GM18909 (cell line): ENCODE data around the gene ROCK1.

Experiments
- ATAC-seq: cut with Tn5 transposase; IDR thresholded peaks from one replicate; pipeline ENCODE4 v1.9.1; 2021; ENCODE audit warnings: mild to moderate bottlenecking; ENCODE audit not compliant: unreplicated experiment, poor library complexity

Gene ROCK1

DNA sequence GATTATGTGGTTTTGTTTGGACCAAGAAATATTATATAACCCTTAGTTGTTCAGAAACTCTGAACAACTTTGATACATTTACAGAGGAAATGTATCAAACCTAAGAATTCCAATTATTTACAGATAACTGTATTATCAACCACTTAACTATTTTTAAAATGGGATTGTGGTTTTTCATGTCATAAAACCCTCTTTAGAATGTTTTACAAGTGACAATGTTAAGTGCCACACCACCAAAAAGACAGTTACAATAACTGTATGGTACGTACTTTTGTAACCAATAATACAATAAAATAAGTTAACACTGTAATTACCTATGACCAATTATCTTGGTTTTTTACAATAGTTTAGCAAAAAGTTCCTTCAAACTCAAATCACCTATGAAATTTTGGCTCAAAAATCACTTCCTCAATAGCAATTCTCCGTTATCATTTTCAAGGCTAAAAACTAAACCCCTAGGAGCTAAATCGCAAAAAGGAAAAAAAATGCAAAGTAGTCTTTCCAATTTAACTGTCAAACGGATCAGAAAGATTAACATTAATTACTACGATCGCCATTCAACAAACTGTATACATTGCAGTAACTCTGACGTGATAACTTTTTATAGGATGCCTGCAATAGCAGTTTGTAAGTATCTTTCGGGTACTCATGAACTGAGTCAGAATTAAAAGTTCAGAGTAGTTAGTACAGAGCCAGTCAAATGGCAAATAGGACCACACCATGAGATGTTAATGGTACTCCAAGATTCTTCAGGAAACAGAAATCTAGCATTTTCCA lies 1.5 kb downstream of the ROCK1 start:
- ATAC-seq = no peak

- ATAC-seq = no peak
Observed at GRCh38 chr18:21105936-21106335, 5.7 kb downstream of the ROCK1 start.

GRCh38 chr18:21101172-21101571 lies 10.4 kb downstream of the ROCK1 start:
- no peak for ATAC-seq

- ATAC-seq = no peak
Observed at GRCh38 chr18:21100678-21101077, 10.9 kb downstream of the ROCK1 start.

DNA sequence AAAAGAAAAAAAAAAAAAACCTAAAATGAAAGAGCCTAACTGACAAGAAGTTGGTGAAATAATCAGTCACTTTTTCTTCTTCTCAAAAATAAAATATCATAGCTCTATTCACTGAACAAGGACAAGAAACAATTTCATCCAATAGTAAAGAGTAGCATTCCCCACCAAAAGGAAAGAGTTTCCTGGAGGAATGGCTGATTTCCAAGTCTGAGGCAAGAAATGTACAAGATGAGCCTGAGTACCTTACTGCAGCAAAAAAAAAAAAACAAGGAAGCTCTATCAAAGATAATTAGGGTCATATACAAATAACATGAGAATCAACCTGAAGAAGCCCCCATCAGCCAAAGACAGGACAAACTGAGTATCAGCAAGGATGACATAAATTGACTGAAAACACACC lies 11.5 kb downstream of the ROCK1 start:
- ATAC-seq = no peak

DNA sequence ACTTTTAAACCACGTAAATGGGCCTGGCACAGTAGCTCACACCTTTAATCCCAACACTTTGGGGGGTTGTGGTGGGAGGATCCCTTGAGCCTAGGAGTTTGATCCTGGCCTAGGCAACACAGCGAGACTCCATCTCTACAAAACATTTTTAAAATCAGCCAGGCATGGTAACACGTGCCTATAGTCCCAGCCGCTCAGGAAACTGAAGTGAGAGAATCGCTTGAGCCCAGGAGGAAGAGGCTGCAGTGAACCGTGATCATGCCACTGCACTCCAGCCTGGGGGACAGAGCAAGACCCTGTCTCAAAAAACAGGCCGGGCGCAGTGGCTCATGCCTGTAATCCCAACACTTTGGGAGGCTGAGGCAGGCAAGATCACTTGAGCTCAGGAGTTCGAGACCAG lies 12.2 kb downstream of the ROCK1 start:
- ATAC-seq = peak; percentile 88

GRCh38 chr18:21096760-21097159 lies 14.9 kb downstream of the ROCK1 start:
- ATAC-seq = no peak

GRCh38 chr18:21093133-21093532 lies 18.5 kb downstream of the ROCK1 start:
- ATAC-seq = no peak

DNA sequence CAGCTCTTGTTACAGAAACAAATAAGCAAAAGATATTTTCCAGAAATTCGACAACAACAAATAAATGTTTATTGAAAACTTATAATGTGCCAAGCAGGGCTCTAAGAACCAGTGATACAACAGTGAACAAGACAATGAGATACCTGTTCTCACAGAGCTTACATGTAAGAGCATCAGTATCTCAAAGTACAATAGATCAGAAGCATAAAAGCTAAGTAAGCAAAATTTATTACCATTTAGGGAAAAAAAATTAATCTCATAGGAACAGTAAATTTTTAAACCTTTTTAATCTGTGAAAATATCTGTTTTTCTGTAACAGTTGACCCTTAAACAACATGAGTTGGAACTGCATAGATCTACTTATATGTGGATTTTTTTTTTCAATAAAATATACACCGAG lies 20.9 kb downstream of the ROCK1 start:
- no peak for ATAC-seq

DNA sequence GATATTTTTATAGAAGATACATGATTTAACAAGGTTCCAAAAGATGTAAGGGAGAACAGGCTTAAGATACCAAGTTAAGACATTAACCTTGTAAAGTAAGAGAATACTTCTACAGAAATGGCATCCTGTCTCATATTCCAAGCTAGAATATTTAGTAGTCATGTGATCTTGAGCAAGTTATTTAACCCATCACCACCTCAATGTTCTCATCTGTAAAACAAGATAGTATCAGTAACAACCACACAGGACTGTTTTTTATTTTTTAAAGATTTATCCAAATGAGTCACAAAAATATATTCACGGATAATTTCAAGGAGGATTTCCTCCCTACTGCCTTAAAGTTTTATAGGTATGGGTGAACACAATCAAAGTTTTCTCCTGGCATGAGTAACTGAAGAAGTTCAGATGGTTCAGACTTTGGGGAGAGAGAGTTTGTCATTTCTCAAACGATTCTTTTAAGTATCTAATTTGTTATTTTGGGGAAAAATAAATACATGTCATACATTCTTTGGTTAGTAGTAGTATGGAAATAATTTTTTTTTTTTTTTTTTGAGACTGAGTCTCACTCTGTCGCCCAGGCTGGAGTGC lies 25.9 kb downstream of the ROCK1 start:
- ATAC-seq = no peak

DNA sequence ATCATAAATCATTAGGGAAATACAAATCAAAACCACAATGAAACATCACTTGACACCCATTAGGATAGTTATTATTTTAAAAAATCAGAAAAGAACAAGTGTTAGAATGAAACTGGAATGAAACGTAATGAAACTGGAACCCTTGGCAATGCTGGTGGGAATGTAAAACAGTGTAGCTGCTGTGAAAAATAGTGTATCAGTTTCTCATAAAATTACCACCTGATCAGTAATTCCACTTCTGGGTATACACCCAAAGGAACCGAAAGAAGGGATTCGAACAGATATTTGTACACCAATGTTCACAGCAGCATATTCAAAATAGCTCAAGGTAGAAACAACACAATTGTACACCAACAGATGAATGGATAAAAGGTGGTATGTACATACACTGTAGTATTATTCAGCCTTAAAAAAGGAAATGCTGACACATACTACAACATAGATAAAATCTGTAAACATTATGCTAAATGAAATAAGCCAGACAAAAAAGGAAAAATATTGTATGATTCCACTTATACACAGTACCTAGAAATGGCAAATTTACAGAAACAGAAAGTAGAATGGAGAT lies 27.0 kb downstream of the ROCK1 start:
- ATAC-seq = no peak

DNA sequence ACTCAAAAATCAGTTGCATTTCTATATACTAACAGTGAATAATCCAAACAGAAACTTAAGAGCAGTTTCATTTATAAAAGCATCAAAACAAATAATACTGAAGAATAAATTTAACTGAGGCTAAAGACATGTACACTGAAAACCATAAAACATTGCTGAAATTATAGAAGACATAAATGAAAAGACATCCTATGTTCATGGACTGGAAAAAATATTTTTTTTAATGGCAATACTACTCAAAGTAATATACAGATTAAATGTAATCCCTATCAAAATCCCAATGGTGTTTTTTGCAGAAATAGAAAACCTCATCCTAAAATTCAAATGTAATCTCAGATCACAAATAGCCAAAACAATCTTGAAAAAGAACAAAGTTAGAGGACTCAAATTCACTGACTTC lies 28.6 kb downstream of the ROCK1 start:
- no peak for ATAC-seq

DNA sequence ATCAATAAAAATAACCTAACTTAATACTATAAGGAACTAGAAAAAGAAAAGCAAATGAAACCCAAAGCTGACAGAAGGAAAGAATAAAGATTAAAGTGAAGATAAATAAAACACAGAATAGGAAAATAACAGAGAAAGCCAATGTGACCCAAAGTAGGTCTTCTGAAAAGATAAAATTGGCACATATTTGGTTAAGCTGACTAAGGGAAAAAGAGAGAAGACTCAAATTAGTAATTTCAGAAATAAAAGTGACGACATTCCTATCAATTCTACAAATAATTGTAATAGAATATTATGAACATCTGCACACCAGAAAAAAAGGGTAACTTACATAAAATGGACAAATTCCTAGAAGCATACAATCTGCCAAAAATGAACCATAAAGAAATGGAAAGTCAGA lies 30.2 kb downstream of the ROCK1 start:
- ATAC-seq = no peak

DNA sequence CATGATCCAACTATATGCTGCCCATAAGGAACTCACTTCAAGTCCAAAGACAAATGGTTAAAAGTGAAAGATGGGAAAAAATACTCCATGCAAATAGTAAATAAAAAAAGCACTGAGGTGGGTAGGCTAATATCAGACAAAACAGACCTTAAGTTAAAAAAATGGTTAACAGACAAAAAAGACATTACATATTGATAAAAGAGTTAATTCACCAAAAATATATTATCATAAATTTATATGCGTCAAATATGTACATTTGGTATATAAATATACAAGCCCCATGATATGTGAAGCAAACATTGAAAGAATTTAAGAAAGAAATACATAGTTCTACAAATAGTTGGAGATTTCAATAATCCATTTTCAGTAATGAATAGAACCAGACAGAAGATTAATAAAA lies 31.0 kb downstream of the ROCK1 start:
- ATAC-seq = no peak

DNA sequence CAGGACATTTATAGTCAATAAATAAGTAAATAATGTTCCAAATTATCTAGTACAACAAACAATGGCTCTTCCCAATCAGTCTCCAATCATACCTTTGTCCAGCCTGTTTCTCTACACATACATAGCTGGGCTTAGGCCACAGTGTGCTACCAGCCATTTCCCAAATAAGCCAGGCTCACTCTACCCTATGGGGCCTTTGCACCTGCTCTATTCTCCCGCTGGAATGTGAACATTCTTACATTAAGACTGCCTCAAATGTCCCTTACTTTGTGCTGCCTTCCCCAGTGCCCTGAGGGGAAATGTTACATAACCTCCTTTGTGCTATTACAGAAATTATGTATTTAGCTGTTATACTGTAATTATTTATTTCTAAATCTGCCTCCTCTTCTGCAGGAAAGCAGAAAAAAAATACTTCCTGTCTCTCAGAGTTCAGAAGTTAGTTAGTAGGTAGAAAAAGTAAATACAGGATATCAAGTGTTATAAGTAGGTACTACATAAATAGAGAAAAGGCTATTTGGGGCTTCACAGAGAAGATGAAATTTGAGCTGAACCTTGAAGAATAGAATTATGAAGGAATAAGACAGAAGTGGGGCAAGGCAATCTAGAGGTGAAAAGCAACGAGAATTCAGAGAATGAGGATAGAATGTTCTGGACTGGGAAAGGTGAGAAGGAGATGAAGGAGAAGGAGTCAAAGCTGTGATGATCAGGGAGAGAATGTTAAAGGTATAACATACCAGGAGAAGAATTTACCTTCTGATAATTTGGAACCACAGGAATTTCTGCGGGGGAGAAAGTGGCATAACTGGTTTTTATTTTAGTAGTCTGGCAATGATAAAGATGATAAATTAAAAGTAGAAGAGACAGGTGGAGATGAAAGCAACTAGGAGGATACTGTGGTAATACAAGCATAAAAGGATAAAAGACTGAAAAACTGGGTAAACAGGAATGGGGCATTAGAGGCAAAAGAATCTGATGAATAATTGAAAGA lies 37.0 kb downstream of the ROCK1 start:
- no peak for ATAC-seq

DNA sequence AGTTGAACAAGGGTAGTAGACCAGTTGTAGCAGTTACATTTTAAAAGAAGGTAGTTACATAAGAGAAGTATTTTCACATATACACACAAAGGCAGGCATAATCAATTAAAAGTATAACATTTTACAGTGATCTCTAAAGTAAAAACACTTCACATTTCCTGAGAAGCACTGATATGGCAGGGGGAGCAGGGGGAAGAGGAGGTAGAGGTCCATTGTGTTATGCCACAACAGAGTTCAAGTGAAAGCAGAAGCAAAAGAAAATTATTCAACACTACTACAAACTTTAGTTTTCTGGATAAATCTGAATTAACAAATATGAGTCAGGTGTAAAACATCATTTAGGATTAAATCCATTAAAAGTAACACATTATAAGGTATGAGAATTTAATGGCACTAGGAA lies 38.4 kb downstream of the ROCK1 start:
- ATAC-seq = no peak

- ATAC-seq = no peak
Observed at GRCh38 chr18:21071071-21071470, 40.5 kb downstream of the ROCK1 start.

DNA sequence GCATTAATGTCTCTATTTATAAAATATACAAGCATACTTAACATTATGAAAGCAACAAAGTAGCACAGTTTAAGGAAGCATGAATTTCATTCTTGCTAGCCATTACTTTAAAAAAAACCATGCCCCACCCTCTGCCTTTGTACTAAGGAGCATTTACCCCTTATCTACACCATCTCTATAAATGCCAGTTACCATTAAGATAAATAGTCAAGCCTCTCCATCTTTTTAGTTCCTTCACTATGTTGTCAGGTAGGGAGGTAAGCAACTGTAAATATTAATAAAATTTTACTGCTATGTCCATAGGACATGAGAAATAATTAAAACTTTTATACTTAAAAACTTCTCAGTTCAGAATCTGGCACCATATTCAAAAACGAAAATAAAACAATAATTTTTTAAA lies 42.1 kb downstream of the ROCK1 start:
- ATAC-seq = no peak

- ATAC-seq = no peak
Observed at GRCh38 chr18:21064347-21064746, 47.3 kb downstream of the ROCK1 start.

GRCh38 chr18:21063011-21063410 lies 48.6 kb downstream of the ROCK1 start:
- no peak for ATAC-seq

DNA sequence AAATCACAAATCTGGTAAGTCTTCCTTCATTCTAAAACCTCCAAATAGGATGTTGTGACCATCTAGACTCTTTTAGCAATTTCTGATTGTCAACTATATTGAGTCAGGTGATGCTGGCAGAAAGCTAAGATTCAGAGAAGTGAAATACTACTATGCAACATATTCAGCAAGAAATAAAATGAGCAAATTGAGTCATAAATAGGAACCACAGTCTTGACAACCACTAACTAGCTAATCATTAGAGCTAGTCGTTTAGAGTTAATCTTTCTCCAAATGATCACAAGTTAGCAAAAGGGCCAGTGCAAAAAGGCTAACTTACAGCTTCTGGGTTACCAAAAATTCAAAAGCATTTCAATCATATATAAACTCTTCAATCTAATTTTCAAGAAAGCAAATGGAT lies 54.5 kb downstream of the ROCK1 start:
- ATAC-seq = peak; percentile 74
